Mucosa of rectum (tissue), 2 donors: Measurements from ENCODE around the gene NAT8.
"Not testable (repeated sequence)": the region's sequence is repeated elsewhere in the genome, so short reads cannot be mapped to it uniquely, and the experiment has no call there.

Source experiments
- H3K27ac ChIP-seq, 2 donors: one replicate each; pipeline ENCODE4 v1.7.0; 2013; ENCODE audit warnings: inconsistent platforms in 2 of 2, low read depth in 2 of 2, low read length in 2 of 2
- H3K27me3 ChIP-seq, 2 donors: one replicate each; pipeline ENCODE4 v1.7.0; 2013; ENCODE audit warnings: low read length in 2 of 2; ENCODE audit not compliant: control insufficient read depth in 2 of 2, insufficient read depth in 2 of 2
- H3K36me3 ChIP-seq, 2 donors: one replicate each; pipeline ENCODE4 v1.7.0; 2013; ENCODE audit warnings: low read length in 2 of 2; ENCODE audit not compliant: control insufficient read depth in 2 of 2, insufficient read depth in 2 of 2
- H3K4me1 ChIP-seq, 2 donors: one replicate each; pipeline ENCODE4 v1.7.0; 2013; ENCODE audit warnings: low read length in 2 of 2, mild to moderate bottlenecking in 1 of 2; ENCODE audit not compliant: control insufficient read depth in 2 of 2, insufficient read depth in 2 of 2
- H3K4me3 ChIP-seq, 2 donors: one replicate each; pipeline ENCODE4 v1.7.0; 2013; ENCODE audit warnings: low read length in 2 of 2
- H3K9ac ChIP-seq, 2 donors: one replicate each; pipeline ENCODE4 v1.7.0; 2013; ENCODE audit warnings: low read length in 2 of 2, low read depth in 1 of 2, mild to moderate bottlenecking in 1 of 2
- H3K9me3 ChIP-seq, 2 donors: one replicate each; pipeline ENCODE4 v1.7.0; 2013; ENCODE audit warnings: low read length in 2 of 2; ENCODE audit not compliant: control insufficient read depth in 2 of 2
- donor health status: healthy.
- donor health status: Normal muscosa, but diverticular disease.

The NAT8 gene, protein sequence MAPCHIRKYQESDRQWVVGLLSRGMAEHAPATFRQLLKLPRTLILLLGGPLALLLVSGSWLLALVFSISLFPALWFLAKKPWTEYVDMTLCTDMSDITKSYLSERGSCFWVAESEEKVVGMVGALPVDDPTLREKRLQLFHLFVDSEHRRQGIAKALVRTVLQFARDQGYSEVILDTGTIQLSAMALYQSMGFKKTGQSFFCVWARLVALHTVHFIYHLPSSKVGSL

GRCh38 chr2:73642338-73643018 is at the start of gene NAT8:
Gene NAT8 (minus strand): TSS chr2:73642422. CDS start chr2:73641628, 794 bp downstream.
- Histone ChIP-seq H3K4me1 (peaks cover 12 to 24% of the 10 kb centered on the region in 2 donors), H3K9me3 (no peaks in the 10 kb centered on the region), H3K9ac (no peak within 1 kb of the TSS), H3K27ac (no peak within 1 kb of the TSS), H3K36me3 (no peaks in the 10 kb centered on the region), H3K4me3 (no peak within 1 kb of the TSS), H3K27me3 (no peaks in the 10 kb centered on the region)

- H3K27me3 ChIP-seq, H3K4me1 ChIP-seq, H3K4me3 ChIP-seq, H3K36me3 ChIP-seq, H3K9me3 ChIP-seq, H3K9ac ChIP-seq, H3K27ac ChIP-seq: not testable (repeated sequence)
Observed at GRCh38 chr2:73690372-73691088, 48.3 kb upstream of the NAT8 start.

- H3K4me1 ChIP-seq, H3K36me3 ChIP-seq, H3K27ac ChIP-seq, H3K27me3 ChIP-seq, H3K9ac ChIP-seq, H3K4me3 ChIP-seq, H3K9me3 ChIP-seq: not testable (repeated sequence)
Observed at GRCh38 chr2:73688494-73688893, 46.3 kb upstream of the NAT8 start.

- Histone ChIP-seq H3K9me3 (no peaks in the 10 kb centered on the region), H3K36me3 (no peaks in the 10 kb centered on the region), H3K4me1 (peaks cover 0 to 5% of the 10 kb centered on the region in 2 donors), H3K27me3 (no peaks in the 10 kb centered on the region), H3K9ac (no peak overlapping the region), H3K4me3 (no peak overlapping the region), H3K27ac (peak overlapping the region; percentile 52 to 60)
Observed at GRCh38 chr2:73685764-73686438, 43.7 kb upstream of the NAT8 start.

GRCh38 chr2:73684905-73685304 is 42.7 kb upstream of the NAT8 start:
- not testable (repeated sequence) for H3K9ac ChIP-seq, H3K4me1 ChIP-seq, H3K27ac ChIP-seq, H3K27me3 ChIP-seq, H3K4me3 ChIP-seq, H3K9me3 ChIP-seq, H3K36me3 ChIP-seq

- not testable (repeated sequence) for H3K36me3 ChIP-seq, H3K4me3 ChIP-seq, H3K27ac ChIP-seq, H3K27me3 ChIP-seq, H3K9ac ChIP-seq, H3K4me1 ChIP-seq, H3K9me3 ChIP-seq
Observed at GRCh38 chr2:73684325-73684724, 42.1 kb upstream of the NAT8 start.

- not testable (repeated sequence) for H3K4me1 ChIP-seq, H3K27ac ChIP-seq, H3K27me3 ChIP-seq, H3K36me3 ChIP-seq, H3K4me3 ChIP-seq, H3K9me3 ChIP-seq, H3K9ac ChIP-seq
Observed at GRCh38 chr2:73679951-73680571, 37.8 kb upstream of the NAT8 start.

GRCh38 chr2:73679237-73679636 is 37.0 kb upstream of the NAT8 start:
- not testable (repeated sequence) for H3K9me3 ChIP-seq, H3K4me1 ChIP-seq, H3K4me3 ChIP-seq, H3K27me3 ChIP-seq, H3K36me3 ChIP-seq, H3K9ac ChIP-seq, H3K27ac ChIP-seq

DNA sequence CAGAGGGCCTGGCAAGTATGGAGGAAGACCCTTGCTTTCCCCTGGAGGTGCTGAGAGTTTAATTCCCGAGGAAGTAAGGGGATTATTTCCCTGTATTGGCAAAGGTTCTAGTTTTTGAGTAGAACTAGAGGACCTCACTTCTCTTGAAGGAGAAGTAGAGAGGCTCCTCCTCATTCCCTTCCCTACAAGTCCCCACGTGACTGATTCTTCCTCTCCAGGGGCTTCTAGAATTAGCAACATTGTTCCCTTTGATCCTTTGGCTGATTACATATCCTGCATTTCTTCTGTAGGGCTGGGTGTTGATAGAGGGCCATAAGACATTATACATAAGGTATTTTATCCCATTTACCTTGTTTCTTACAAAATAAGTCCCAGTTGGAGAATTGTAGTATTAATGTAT is 35.8 kb upstream of the NAT8 start:
- not testable (repeated sequence) for H3K9ac ChIP-seq, H3K36me3 ChIP-seq, H3K4me3 ChIP-seq, H3K27me3 ChIP-seq, H3K27ac ChIP-seq, H3K4me1 ChIP-seq, H3K9me3 ChIP-seq

DNA sequence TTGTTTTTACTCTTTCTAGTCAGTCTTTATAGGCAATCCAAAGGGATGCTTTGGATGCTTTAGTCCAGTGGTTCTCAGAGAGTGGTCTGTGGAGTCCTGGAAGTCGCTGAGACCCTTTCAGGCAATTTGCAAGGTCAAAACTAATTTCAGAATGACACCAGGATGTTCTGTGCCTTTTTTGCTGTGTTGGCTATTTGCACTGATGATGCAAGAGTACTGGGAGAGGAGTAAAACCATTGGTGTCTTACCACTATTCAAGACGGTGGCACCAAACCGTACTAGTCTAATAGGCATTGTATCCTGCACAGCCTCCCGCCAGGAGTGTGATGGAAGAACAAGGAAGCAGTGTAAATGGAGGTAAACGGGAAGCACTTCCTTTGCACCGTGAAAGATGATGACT is 34.0 kb upstream of the NAT8 start:
- H3K9ac ChIP-seq, H3K27me3 ChIP-seq, H3K9me3 ChIP-seq, H3K36me3 ChIP-seq, H3K4me3 ChIP-seq, H3K27ac ChIP-seq, H3K4me1 ChIP-seq: not testable (repeated sequence)
